Liver (tissue), 9 donors: ENCODE results near the gene ERV3-1. TPM values are rescaled to one million over a fixed set of nuclear protein-coding genes. Genes with fewer than 3 reads are reported as not detected.

Experiments
- DNase-seq: peaks from one replicate; pipeline ENCODE4 v3.0.0-alpha.2; 2017; ENCODE audit warnings: low spot score
- H3K27ac ChIP-seq, 2 donors: one replicate each; pipeline ENCODE4 v1.7.0; 2013; ENCODE audit warnings: inconsistent platforms in 2 of 2, low read length in 2 of 2, control low read depth in 1 of 2, low read depth in 1 of 2, mild to moderate bottlenecking in 1 of 2
- H3K27me3 ChIP-seq, 4 donors: one replicate each; pipeline versions ENCODE4 v1.6.1 to v1.7.0; 2013; ENCODE audit warnings: low read length in 3 of 4, inconsistent platforms in 1 of 4, mild to moderate bottlenecking in 1 of 4, moderate library complexity in 1 of 4; ENCODE audit not compliant: control insufficient read depth in 4 of 4, insufficient read depth in 4 of 4
- H3K36me3 ChIP-seq, 4 donors: one replicate each; pipeline versions ENCODE4 v1.6.1 to v1.7.0; 2013; ENCODE audit warnings: low read length in 3 of 4, mild to moderate bottlenecking in 3 of 4, low read depth in 1 of 4, moderate library complexity in 1 of 4; ENCODE audit not compliant: control insufficient read depth in 4 of 4, insufficient read depth in 3 of 4
- H3K4me1 ChIP-seq, 4 donors: one replicate each; pipeline versions ENCODE4 v1.6.1 to v1.7.0; 2013; ENCODE audit warnings: low read length in 3 of 4, mild to moderate bottlenecking in 3 of 4, moderate library complexity in 1 of 4; ENCODE audit not compliant: control insufficient read depth in 4 of 4, insufficient read depth in 4 of 4
- H3K4me3 ChIP-seq, 3 donors: one replicate each; pipeline versions ENCODE4 v1.6.1 to v1.7.0; 2013; ENCODE audit warnings: low read length in 3 of 3, control low read depth in 1 of 3, low read depth in 1 of 3, mild to moderate bottlenecking in 1 of 3
- H3K9ac ChIP-seq, 2 donors: one replicate each; pipeline ENCODE4 v1.7.0; 2013; ENCODE audit warnings: low read length in 2 of 2, mild to moderate bottlenecking in 2 of 2, moderate library complexity in 2 of 2, control low read depth in 1 of 2, low read depth in 1 of 2
- H3K9me3 ChIP-seq, 4 donors: one replicate each; pipeline versions ENCODE4 v1.6.1 to v1.7.0; 2013; ENCODE audit warnings: low read length in 3 of 4; ENCODE audit not compliant: control insufficient read depth in 4 of 4
- FOXA2 ChIP-seq: IDR thresholded peaks from 2 replicates; pipeline ENCODE4 v1.6.1; 2016; ENCODE audit warnings: antibody characterized with exemption
- GABPA ChIP-seq, 2 donors: IDR thresholded peaks in 1 of 2; conservative IDR thresholded peaks in 1 of 2; 2 replicates each; pipeline ENCODE4 v1.6.1; 2016; ENCODE audit warnings: antibody characterized with exemption in 2 of 2, mild to moderate bottlenecking in 1 of 2, moderate library complexity in 1 of 2
- HNF4A ChIP-seq, 2 donors: conservative IDR thresholded peaks; 2 replicates each; pipeline ENCODE4 v1.6.1; 2016; ENCODE audit warnings: antibody characterized with exemption in 2 of 2, mild to moderate bottlenecking in 2 of 2
- HNF4G ChIP-seq: IDR thresholded peaks from 2 replicates; pipeline ENCODE4 v1.6.1; 2016; ENCODE audit warnings: antibody characterized with exemption
- JUND ChIP-seq, 2 donors: IDR thresholded peaks; 2 replicates each; pipeline ENCODE4 v1.6.1; 2016; ENCODE audit warnings: antibody characterized with exemption in 2 of 2
- NR2F2 ChIP-seq: IDR thresholded peaks from 2 replicates; pipeline ENCODE4 v1.6.1; 2016; ENCODE audit warnings: antibody characterized with exemption
- RAD21 ChIP-seq, 2 donors: IDR thresholded peaks; 2 replicates each; pipeline ENCODE4 v1.6.1; 2016; ENCODE audit warnings: antibody characterized with exemption in 2 of 2, mild to moderate bottlenecking in 2 of 2
- TAF1 ChIP-seq: conservative IDR thresholded peaks from 2 replicates; pipeline ENCODE4 v1.6.1; 2016; ENCODE audit warnings: antibody characterized with exemption, mild to moderate bottlenecking
- YY1 ChIP-seq: IDR thresholded peaks from 2 replicates; pipeline ENCODE4 v1.6.1; 2016; ENCODE audit warnings: antibody characterized with exemption, mild to moderate bottlenecking
- WGBS: extraction: QIAGEN DNeasy Blood & Tissue Kit; methylation state at CpG from one replicate; pipeline ENCODE4 v1.1.7; 2013; 5-methylcytosine and 5-hydroxymethylcytosine counted together
- polyA plus RNA-seq, 2 donors: library from polyadenylated mRNA; stranded (reverse) in 1 of 2; unstranded in 1 of 2; fragments of 200-250 nt in 1 of 2; fragments of >200 nt in 1 of 2; fragmentation: Nextera tagmentation in 1 of 2; extraction: Ambion mirVana in 1 of 2; gene quantifications; one replicate each; pipeline versions ENCODE4 v1.2.1 to v1.2.3, GENCODE V29; 2013 to 2015
- total RNA-seq, 2 donors: library from RNA; depleted of rRNA; stranded (reverse); fragments of >200 nt; gene quantifications; one replicate each; pipeline ENCODE4 v1.2.3, GENCODE V29; 2014
- TF ChIP-seq, protein P1 (sequence below): IDR thresholded peaks from 2 replicates; pipeline ENCODE4 v1.6.1; 2016; ENCODE audit warnings: antibody characterized with exemption, mild to moderate bottlenecking
- TF ChIP-seq, protein P2 (sequence below): fragments of 150-350 bp; IDR thresholded peaks from 2 replicates; pipeline ENCODE4 v1.5.1; 2017; ENCODE audit warnings: improper control_type of control experiment, low read depth, low read length; ENCODE audit not compliant: missing input control
- TF ChIP-seq, protein P3 (sequence below): IDR thresholded peaks from 2 replicates; pipeline ENCODE4 v1.6.1; 2016; ENCODE audit warnings: antibody characterized with exemption
- donor health status: healthy.
- donor health status: healthy.
- donor health status: healthy.
- donor health status: healthy.
- donor health status: healthy.

The ERV3-1 gene
- total and polyA plus RNA-seq, 4 donors: 1.7 to 6.5 (median 4.6) TPM

DNA sequence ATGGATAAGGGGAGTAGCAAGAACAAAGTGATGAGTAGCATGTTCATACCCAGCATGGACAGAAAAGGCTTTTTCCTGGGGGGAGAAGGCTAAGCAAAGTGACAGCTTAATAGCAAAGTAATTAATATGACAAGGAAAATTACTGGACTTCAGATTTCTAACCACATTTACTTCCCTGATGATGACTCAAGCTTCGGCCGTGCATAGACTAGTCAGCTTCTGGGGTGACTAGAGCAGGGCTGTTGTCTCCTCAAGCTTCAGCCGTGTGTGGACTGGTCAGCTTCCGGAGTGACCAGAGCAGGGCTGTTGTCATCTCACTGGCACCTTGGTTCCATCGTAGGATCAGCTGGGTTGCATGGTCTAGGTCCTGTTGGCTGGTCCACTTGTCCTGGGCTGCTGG, 13.5 kb downstream of the ERV3-1 start (continued):
- TF ChIP-seq, protein P1, sequence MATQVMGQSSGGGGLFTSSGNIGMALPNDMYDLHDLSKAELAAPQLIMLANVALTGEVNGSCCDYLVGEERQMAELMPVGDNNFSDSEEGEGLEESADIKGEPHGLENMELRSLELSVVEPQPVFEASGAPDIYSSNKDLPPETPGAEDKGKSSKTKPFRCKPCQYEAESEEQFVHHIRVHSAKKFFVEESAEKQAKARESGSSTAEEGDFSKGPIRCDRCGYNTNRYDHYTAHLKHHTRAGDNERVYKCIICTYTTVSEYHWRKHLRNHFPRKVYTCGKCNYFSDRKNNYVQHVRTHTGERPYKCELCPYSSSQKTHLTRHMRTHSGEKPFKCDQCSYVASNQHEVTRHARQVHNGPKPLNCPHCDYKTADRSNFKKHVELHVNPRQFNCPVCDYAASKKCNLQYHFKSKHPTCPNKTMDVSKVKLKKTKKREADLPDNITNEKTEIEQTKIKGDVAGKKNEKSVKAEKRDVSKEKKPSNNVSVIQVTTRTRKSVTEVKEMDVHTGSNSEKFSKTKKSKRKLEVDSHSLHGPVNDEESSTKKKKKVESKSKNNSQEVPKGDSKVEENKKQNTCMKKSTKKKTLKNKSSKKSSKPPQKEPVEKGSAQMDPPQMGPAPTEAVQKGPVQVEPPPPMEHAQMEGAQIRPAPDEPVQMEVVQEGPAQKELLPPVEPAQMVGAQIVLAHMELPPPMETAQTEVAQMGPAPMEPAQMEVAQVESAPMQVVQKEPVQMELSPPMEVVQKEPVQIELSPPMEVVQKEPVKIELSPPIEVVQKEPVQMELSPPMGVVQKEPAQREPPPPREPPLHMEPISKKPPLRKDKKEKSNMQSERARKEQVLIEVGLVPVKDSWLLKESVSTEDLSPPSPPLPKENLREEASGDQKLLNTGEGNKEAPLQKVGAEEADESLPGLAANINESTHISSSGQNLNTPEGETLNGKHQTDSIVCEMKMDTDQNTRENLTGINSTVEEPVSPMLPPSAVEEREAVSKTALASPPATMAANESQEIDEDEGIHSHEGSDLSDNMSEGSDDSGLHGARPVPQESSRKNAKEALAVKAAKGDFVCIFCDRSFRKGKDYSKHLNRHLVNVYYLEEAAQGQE: no peak
- TF ChIP-seq YY1: no peak
- TF ChIP-seq JUND (IDR thresholded peaks at IDR 0.05): no peak
- no peak for TF ChIP-seq HNF4G
- TF ChIP-seq, protein P2, sequence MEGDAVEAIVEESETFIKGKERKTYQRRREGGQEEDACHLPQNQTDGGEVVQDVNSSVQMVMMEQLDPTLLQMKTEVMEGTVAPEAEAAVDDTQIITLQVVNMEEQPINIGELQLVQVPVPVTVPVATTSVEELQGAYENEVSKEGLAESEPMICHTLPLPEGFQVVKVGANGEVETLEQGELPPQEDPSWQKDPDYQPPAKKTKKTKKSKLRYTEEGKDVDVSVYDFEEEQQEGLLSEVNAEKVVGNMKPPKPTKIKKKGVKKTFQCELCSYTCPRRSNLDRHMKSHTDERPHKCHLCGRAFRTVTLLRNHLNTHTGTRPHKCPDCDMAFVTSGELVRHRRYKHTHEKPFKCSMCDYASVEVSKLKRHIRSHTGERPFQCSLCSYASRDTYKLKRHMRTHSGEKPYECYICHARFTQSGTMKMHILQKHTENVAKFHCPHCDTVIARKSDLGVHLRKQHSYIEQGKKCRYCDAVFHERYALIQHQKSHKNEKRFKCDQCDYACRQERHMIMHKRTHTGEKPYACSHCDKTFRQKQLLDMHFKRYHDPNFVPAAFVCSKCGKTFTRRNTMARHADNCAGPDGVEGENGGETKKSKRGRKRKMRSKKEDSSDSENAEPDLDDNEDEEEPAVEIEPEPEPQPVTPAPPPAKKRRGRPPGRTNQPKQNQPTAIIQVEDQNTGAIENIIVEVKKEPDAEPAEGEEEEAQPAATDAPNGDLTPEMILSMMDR: no peak
- no peak for TF ChIP-seq NR2F2

DNA sequence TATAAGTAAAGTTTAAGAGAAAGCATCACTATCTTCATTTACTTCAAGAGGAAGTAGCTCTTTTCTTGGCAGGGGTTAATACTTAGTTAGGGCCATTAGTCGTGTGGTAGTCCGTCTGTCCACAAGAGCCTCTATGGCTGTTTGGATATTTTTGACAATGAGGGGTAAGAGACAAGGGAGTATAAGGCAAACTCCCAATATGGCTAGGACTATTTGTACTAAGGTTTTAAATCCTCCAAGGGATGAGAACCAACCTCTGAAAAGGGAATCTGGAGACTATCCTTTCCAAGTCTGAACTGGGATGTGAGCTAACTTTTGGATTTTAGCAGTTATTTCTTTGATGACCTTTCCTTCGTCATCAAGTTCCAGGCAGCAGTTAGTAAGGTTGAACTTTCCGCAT, 15.6 kb downstream of the ERV3-1 start, which contains the start of gene ZNF117:
TSS of gene ZNF117 (minus strand) at position 101 of the 400 bp plus-strand sequence.
- H3K36me3 ChIP-seq: peaks cover 0 to 4% (median under 1%) of the 10 kb centered on the region in 4 donors
- H3K27ac ChIP-seq: no peak within 1 kb of the TSS
- H3K9me3 ChIP-seq: peaks cover 10 to 49% (median 25%) of the 10 kb centered on the region in 4 donors

DNA sequence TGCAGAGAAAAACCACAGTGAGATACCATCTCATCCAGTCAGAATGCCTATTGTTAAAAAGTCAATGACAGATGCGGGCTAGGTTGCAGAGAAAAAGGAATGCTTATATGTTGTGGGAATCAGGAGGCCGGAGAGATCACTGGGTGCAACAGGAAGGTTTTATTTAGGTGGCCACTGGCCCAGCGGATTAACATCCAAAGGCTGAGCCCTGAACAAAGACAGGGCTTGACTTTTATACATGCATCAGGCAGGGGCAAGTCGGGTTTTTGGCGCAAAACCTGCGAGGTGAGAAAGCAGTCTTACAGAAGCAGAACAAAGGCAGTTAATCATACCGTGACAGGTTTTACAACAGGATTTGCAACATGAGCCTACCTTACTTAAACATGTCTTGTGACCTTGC, 16.3 kb downstream of the ERV3-1 start:
- no peak overlapping the region for H3K9ac ChIP-seq
- no peak for DNase-seq
- no peak overlapping the region for H3K4me3 ChIP-seq
- H3K27ac ChIP-seq: no peak overlapping the region
- H3K36me3 ChIP-seq: peaks cover 0 to 4% (median under 1%) of the 10 kb centered on the region in 4 donors
- H3K27me3 ChIP-seq: no peaks in the 10 kb centered on the region
- peaks cover 6 to 54% (median 21%) of the 10 kb centered on the region in 4 donors for H3K9me3 ChIP-seq
- whole genome bisulfite sequencing: 97% methylated on average over 7 of the region's 7 CpGs
- no peaks in the 10 kb centered on the region for H3K4me1 ChIP-seq
- TF ChIP-seq HNF4G: no peak
- no peak for TF ChIP-seq GABPA (IDR thresholded peaks at IDR 0.05 in 1 of 2, conservative IDR thresholded peaks at IDR 0.05 in 1 of 2)
- TF ChIP-seq RAD21 (IDR thresholded peaks at IDR 0.05): no peak
- TF ChIP-seq JUND (IDR thresholded peaks at IDR 0.05): no peak
- TF ChIP-seq FOXA2: no peak
- TF ChIP-seq, protein P3, sequence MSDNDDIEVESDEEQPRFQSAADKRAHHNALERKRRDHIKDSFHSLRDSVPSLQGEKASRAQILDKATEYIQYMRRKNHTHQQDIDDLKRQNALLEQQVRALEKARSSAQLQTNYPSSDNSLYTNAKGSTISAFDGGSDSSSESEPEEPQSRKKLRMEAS: no peak
- TF ChIP-seq, protein P2: no peak
- TF ChIP-seq, protein P1: no peak
- TF ChIP-seq YY1: no peak
- no peak for TF ChIP-seq HNF4A (conservative IDR thresholded peaks at IDR 0.05)
- TF ChIP-seq TAF1: no peak

More for the DNA sequence above, 15.6 kb downstream of the ERV3-1 start, which contains the start of gene ZNF117:
- Histone ChIP-seq H3K4me1 (no peaks in the 10 kb centered on the region), H3K9ac (no peak within 1 kb of the TSS), H3K4me3 (no peak within 1 kb of the TSS), H3K27me3 (no peaks in the 10 kb centered on the region)
- TF ChIP-seq, protein P2: no peak
- no peak for TF ChIP-seq TAF1
- TF ChIP-seq, protein P3: no peak
- 75% methylated on average over 4 of the region's 4 CpGs for WGBS
- no peak for DNase-seq
